ENCODE data around the gene NCBP2. TPM values are rescaled to one million over a fixed set of nuclear protein-coding genes. Genes with fewer than 3 reads are reported as not detected.

NCBP2 gene
- total RNA-seq, 1 experiment from 2014 or later, result 66.8 TPM

DNA sequence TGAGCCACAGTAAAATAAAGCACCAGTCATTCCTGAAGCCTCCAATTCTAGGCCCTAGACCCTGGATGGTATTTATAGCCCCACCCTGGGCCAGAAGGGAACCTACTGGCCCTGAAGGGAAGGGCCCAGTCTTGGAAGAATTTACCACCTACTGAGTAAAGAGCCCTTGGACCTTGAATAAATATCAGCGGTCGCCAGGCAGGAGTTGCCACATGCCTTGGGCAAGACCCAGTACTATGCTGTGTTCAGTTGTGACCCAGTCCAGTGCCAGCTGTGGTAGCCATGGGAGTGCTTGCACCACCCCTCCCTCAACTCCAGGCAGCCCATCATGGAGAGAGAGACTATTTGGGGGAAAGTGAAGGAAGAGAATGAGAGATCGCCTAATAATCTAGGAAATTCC is 27.0 kb downstream of the NCBP2 start:
- no peak overlapping the region for H3K27ac Mint-ChIP-seq (ENCODE audit: unreplicated experiment)
- H3K4me1 ChIP-seq, result peaks cover 4% of the 10 kb centered on the region; the same call in 1 of the 2 replicates
- ChIA-PET CTCF (no interaction called here), POLR2A (no interaction called here)
- H3K27me3 Mint-ChIP-seq (ENCODE audit: insufficient read depth, unreplicated experiment), result no peaks in the 10 kb centered on the region
- TF ChIP-seq, protein P1, sequence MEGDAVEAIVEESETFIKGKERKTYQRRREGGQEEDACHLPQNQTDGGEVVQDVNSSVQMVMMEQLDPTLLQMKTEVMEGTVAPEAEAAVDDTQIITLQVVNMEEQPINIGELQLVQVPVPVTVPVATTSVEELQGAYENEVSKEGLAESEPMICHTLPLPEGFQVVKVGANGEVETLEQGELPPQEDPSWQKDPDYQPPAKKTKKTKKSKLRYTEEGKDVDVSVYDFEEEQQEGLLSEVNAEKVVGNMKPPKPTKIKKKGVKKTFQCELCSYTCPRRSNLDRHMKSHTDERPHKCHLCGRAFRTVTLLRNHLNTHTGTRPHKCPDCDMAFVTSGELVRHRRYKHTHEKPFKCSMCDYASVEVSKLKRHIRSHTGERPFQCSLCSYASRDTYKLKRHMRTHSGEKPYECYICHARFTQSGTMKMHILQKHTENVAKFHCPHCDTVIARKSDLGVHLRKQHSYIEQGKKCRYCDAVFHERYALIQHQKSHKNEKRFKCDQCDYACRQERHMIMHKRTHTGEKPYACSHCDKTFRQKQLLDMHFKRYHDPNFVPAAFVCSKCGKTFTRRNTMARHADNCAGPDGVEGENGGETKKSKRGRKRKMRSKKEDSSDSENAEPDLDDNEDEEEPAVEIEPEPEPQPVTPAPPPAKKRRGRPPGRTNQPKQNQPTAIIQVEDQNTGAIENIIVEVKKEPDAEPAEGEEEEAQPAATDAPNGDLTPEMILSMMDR (IDR thresholded peaks at IDR 0.05; ENCODE audit: insufficient read depth in 1 of 2, low read depth in 1 of 2, low read length in 1 of 2, severe bottlenecking in 1 of 2, unreplicated experiment in 1 of 2), result no peak
- no TSS peak for BruUV-seq (replicated peaks)
- no peak for DNase-seq
- H3K9me3 Mint-ChIP-seq (ENCODE audit: unreplicated experiment), result peaks cover 7% of the 10 kb centered on the region
- peaks cover 2% of the 10 kb centered on the region; the same call in 1 of the 2 replicates for H3K36me3 ChIP-seq (ENCODE audit: control insufficient read depth, insufficient read depth, low read length)
- H3K4me3 ChIP-seq (ENCODE audit: low read depth, low read length), result no peak overlapping the region
- intact Hi-C loops (cut with micrococcal nuclease; ENCODE audit: unreplicated experiment), result no loop called here
- no peak overlapping the region for H3K4me3 Mint-ChIP-seq (ENCODE audit: unreplicated experiment)
- peaks cover 12% of the 10 kb centered on the region for H3K4me1 Mint-ChIP-seq (ENCODE audit: low read depth, unreplicated experiment)
- H3K27me3 ChIP-seq (replicated peaks; ENCODE audit: control insufficient read depth, insufficient read depth, low read length), result no peaks in the 10 kb centered on the region
- H3K9me3 ChIP-seq, result peaks cover 4% of the 10 kb centered on the region; the same call in 1 of the 2 replicates
- H3K36me3 Mint-ChIP-seq (ENCODE audit: insufficient read depth, unreplicated experiment), result peaks cover 56% of the 10 kb centered on the region

GRCh38 chr3:196914866-196915265 is 27.5 kb downstream of the NCBP2 start:
- H3K4me1 Mint-ChIP-seq (ENCODE audit: low read depth, unreplicated experiment), result peaks cover 12% of the 10 kb centered on the region
- BruUV-seq (replicated peaks), result no TSS peak
- no peaks in the 10 kb centered on the region for H3K27me3 Mint-ChIP-seq (ENCODE audit: insufficient read depth, unreplicated experiment)
- H3K27ac Mint-ChIP-seq (ENCODE audit: unreplicated experiment), result no peak overlapping the region
- H3K4me1 ChIP-seq, result peaks cover 4% of the 10 kb centered on the region; the same call in 1 of the 2 replicates
- POLR2A ChIA-PET, result no interaction called here
- intact Hi-C loops (cut with micrococcal nuclease; ENCODE audit: unreplicated experiment), result no loop called here
- no peak overlapping the region for H3K4me3 Mint-ChIP-seq (ENCODE audit: unreplicated experiment)
- peaks cover 7% of the 10 kb centered on the region for H3K9me3 Mint-ChIP-seq (ENCODE audit: unreplicated experiment)
- H3K36me3 ChIP-seq (ENCODE audit: control insufficient read depth, insufficient read depth, low read length), result peaks cover 2% of the 10 kb centered on the region; the same call in 1 of the 2 replicates
- TF ChIP-seq, protein P1 (IDR thresholded peaks at IDR 0.05; ENCODE audit: insufficient read depth in 1 of 2, low read depth in 1 of 2, low read length in 1 of 2, severe bottlenecking in 1 of 2, unreplicated experiment in 1 of 2), result no peak
- no peak overlapping the region for H3K4me3 ChIP-seq (ENCODE audit: low read depth, low read length)
- peaks cover 58% of the 10 kb centered on the region for H3K36me3 Mint-ChIP-seq (ENCODE audit: insufficient read depth, unreplicated experiment)
- H3K9me3 ChIP-seq, result peaks cover 4% of the 10 kb centered on the region; the same call in 1 of the 2 replicates
- H3K27me3 ChIP-seq (replicated peaks; ENCODE audit: control insufficient read depth, insufficient read depth, low read length), result no peaks in the 10 kb centered on the region
- CTCF ChIA-PET, result no interaction called here
- DNase-seq, result peak in 1 of 2 experiments; percentile 9

DNA sequence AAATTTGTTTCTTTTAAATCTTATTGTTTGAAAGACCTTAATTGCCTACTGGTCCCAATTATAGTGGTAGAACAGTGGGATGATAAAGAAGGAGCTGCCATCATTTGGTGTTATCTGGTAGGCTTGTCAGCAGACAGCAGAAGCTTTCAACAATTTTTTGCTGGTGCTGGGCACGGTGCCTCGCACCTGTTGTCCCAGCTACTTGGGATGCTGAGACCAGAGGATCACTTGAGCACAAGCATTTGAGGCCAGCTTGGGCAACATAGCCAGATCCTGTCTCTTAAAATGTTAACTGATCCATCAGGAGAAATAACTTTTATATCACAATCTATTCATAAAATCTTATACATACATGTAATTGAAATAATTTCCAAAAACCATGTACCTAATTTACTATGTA is 38.6 kb downstream of the NCBP2 start:
- peaks cover 72% of the 10 kb centered on the region for H3K36me3 Mint-ChIP-seq (ENCODE audit: insufficient read depth, unreplicated experiment)
- intact Hi-C loops (cut with micrococcal nuclease; ENCODE audit: unreplicated experiment), result no loop called here
- H3K4me3 Mint-ChIP-seq (ENCODE audit: unreplicated experiment), result no peak overlapping the region
- Histone ChIP-seq H3K4me1 (no peaks in the 10 kb centered on the region), H3K4me3 (ENCODE audit: low read depth, low read length) (no peak overlapping the region), H3K27me3 (replicated peaks; ENCODE audit: control insufficient read depth, insufficient read depth, low read length) (no peaks in the 10 kb centered on the region), H3K36me3 (ENCODE audit: control insufficient read depth, insufficient read depth, low read length) (peaks cover 3% of the 10 kb centered on the region), H3K9me3 (no peaks in the 10 kb centered on the region)
- DNase-seq, result no peak
- ChIA-PET CTCF (no interaction called here), POLR2A (no interaction called here)
- TF ChIP-seq, protein P1 (IDR thresholded peaks at IDR 0.05; ENCODE audit: insufficient read depth in 1 of 2, low read depth in 1 of 2, low read length in 1 of 2, severe bottlenecking in 1 of 2, unreplicated experiment in 1 of 2), result no peak
- no peaks in the 10 kb centered on the region for H3K4me1 Mint-ChIP-seq (ENCODE audit: low read depth, unreplicated experiment)
- no peaks in the 10 kb centered on the region for H3K9me3 Mint-ChIP-seq (ENCODE audit: unreplicated experiment)
- BruUV-seq (replicated peaks), result no TSS peak
- no peaks in the 10 kb centered on the region for H3K27me3 Mint-ChIP-seq (ENCODE audit: insufficient read depth, unreplicated experiment)
- H3K27ac Mint-ChIP-seq (ENCODE audit: unreplicated experiment), result peak overlapping the region; percentile 1
